Muscle layer of colon (tissue), 2 donors: ENCODE measurements around the gene STH.

Experiments used
- H3K27ac ChIP-seq: one replicate; pipeline ENCODE4 v1.7.0; 2013; ENCODE audit warnings: low read depth, mild to moderate bottlenecking, low read length, moderate library complexity
- H3K27me3 ChIP-seq, 2 donors: one replicate each; pipeline ENCODE4 v1.7.0; 2013; ENCODE audit warnings: low read length in 2 of 2, mild to moderate bottlenecking in 2 of 2; ENCODE audit not compliant: insufficient read depth in 2 of 2, control insufficient read depth in 1 of 2
- H3K36me3 ChIP-seq: one replicate; pipeline ENCODE4 v1.7.0; 2013; ENCODE audit warnings: mild to moderate bottlenecking, low read length; ENCODE audit not compliant: insufficient read depth
- H3K4me1 ChIP-seq: one replicate; pipeline ENCODE4 v1.7.0; 2013; ENCODE audit warnings: mild to moderate bottlenecking, low read length; ENCODE audit not compliant: insufficient read depth
- H3K4me3 ChIP-seq, 2 donors: one replicate each; pipeline ENCODE4 v1.7.0; 2013; ENCODE audit warnings: low read length in 2 of 2, low read depth in 1 of 2, mild to moderate bottlenecking in 1 of 2, moderate library complexity in 1 of 2
- H3K9ac ChIP-seq: one replicate; pipeline ENCODE4 v1.7.0; 2013; ENCODE audit warnings: low read length
- H3K9me3 ChIP-seq: one replicate; pipeline ENCODE4 v1.7.0; 2013; ENCODE audit warnings: mild to moderate bottlenecking, low read length
- donor health status: abdominal sarcoma.
- donor health status: Adenocarcinoma of cecum.

Gene STH

GRCh38 chr17:46031440-46031839, 32.4 kb downstream of the STH start:
- Histone ChIP-seq H3K36me3 (peaks cover 74% of the 10 kb centered on the region), H3K9ac (no peak overlapping the region), H3K27ac (no peak overlapping the region), H3K27me3 (no peaks in the 10 kb centered on the region), H3K4me3 (no peak overlapping the region), H3K9me3 (no peaks in the 10 kb centered on the region), H3K4me1 (peaks cover 8% of the 10 kb centered on the region)

- H3K4me3 ChIP-seq = no peak overlapping the region
- H3K27me3 ChIP-seq = no peaks in the 10 kb centered on the region
- H3K4me1 ChIP-seq = peaks cover 8% of the 10 kb centered on the region
- H3K9ac ChIP-seq = no peak overlapping the region
- no peaks in the 10 kb centered on the region for H3K9me3 ChIP-seq
- H3K27ac ChIP-seq = no peak overlapping the region
- peaks cover 78% of the 10 kb centered on the region for H3K36me3 ChIP-seq
Observed at GRCh38 chr17:46031920-46032319, 32.9 kb downstream of the STH start.

GRCh38 chr17:46032909-46033308, 33.9 kb downstream of the STH start:
- H3K9ac ChIP-seq = no peak overlapping the region
- no peak overlapping the region for H3K27ac ChIP-seq
- no peaks in the 10 kb centered on the region for H3K4me1 ChIP-seq
- no peaks in the 10 kb centered on the region for H3K27me3 ChIP-seq
- peaks cover 88% of the 10 kb centered on the region for H3K36me3 ChIP-seq
- no peak overlapping the region for H3K4me3 ChIP-seq
- H3K9me3 ChIP-seq = no peaks in the 10 kb centered on the region

GRCh38 chr17:46033392-46033791, 34.3 kb downstream of the STH start:
- peaks cover 92% of the 10 kb centered on the region for H3K36me3 ChIP-seq
- no peaks in the 10 kb centered on the region for H3K27me3 ChIP-seq
- H3K4me1 ChIP-seq = no peaks in the 10 kb centered on the region
- H3K4me3 ChIP-seq = no peak overlapping the region
- H3K9ac ChIP-seq = no peak overlapping the region
- H3K27ac ChIP-seq = no peak overlapping the region
- no peaks in the 10 kb centered on the region for H3K9me3 ChIP-seq

- peaks cover 10% of the 10 kb centered on the region for H3K4me1 ChIP-seq
- no peak overlapping the region for H3K9ac ChIP-seq
- no peaks in the 10 kb centered on the region for H3K27me3 ChIP-seq
- H3K4me3 ChIP-seq = no peak overlapping the region
- H3K9me3 ChIP-seq = no peaks in the 10 kb centered on the region
- H3K36me3 ChIP-seq = peaks cover 95% of the 10 kb centered on the region
- H3K27ac ChIP-seq = no peak overlapping the region
Observed at GRCh38 chr17:46035112-46035818, 36.2 kb downstream of the STH start.

GRCh38 chr17:46036491-46036890, 37.4 kb downstream of the STH start:
- Histone ChIP-seq H3K27ac (no peak overlapping the region), H3K9me3 (no peaks in the 10 kb centered on the region), H3K9ac (no peak overlapping the region), H3K4me1 (peaks cover 10% of the 10 kb centered on the region), H3K4me3 (no peak overlapping the region), H3K27me3 (no peaks in the 10 kb centered on the region), H3K36me3 (peaks cover 83% of the 10 kb centered on the region)

GRCh38 chr17:46037722-46038255, 38.7 kb downstream of the STH start:
- no peaks in the 10 kb centered on the region for H3K27me3 ChIP-seq
- no peak overlapping the region for H3K27ac ChIP-seq
- H3K9ac ChIP-seq = no peak overlapping the region
- no peak overlapping the region for H3K4me3 ChIP-seq
- H3K36me3 ChIP-seq = peaks cover 77% of the 10 kb centered on the region
- peaks cover 10% of the 10 kb centered on the region for H3K4me1 ChIP-seq
- H3K9me3 ChIP-seq = no peaks in the 10 kb centered on the region

GRCh38 chr17:46038414-46038813, 39.4 kb downstream of the STH start:
- H3K4me1 ChIP-seq = peaks cover 10% of the 10 kb centered on the region
- no peak overlapping the region for H3K27ac ChIP-seq
- H3K36me3 ChIP-seq = peaks cover 77% of the 10 kb centered on the region

GRCh38 chr17:46038937-46039336, 39.9 kb downstream of the STH start:
- Histone ChIP-seq H3K27me3 (no peaks in the 10 kb centered on the region), H3K36me3 (peaks cover 77% of the 10 kb centered on the region), H3K9me3 (no peaks in the 10 kb centered on the region), H3K4me3 (no peak overlapping the region), H3K27ac (no peak overlapping the region), H3K9ac (no peak overlapping the region), H3K4me1 (peaks cover 11% of the 10 kb centered on the region)

More at GRCh38 chr17:46038414-46038813, 39.4 kb downstream of the STH start:
- no peaks in the 10 kb centered on the region for H3K27me3 ChIP-seq
- no peak overlapping the region for H3K9ac ChIP-seq
- H3K4me3 ChIP-seq = no peak overlapping the region
- H3K9me3 ChIP-seq = no peaks in the 10 kb centered on the region

- Histone ChIP-seq H3K4me1 (peaks cover 19% of the 10 kb centered on the region), H3K27ac (no peak overlapping the region), H3K36me3 (peaks cover 69% of the 10 kb centered on the region), H3K9ac (no peak overlapping the region), H3K27me3 (no peaks in the 10 kb centered on the region), H3K9me3 (no peaks in the 10 kb centered on the region), H3K4me3 (no peak overlapping the region)
Observed at GRCh38 chr17:46039592-46040186, 40.6 kb downstream of the STH start.

GRCh38 chr17:46042246-46042645, 43.2 kb downstream of the STH start:
- no peak overlapping the region for H3K4me3 ChIP-seq
- H3K27ac ChIP-seq = no peak overlapping the region
- no peak overlapping the region for H3K9ac ChIP-seq
- no peaks in the 10 kb centered on the region for H3K9me3 ChIP-seq
- H3K27me3 ChIP-seq = no peaks in the 10 kb centered on the region
- H3K4me1 ChIP-seq = peaks cover 33% of the 10 kb centered on the region
- H3K36me3 ChIP-seq = peaks cover 54% of the 10 kb centered on the region

GRCh38 chr17:46042925-46043324, 43.9 kb downstream of the STH start:
- Histone ChIP-seq H3K4me3 (no peak overlapping the region), H3K4me1 (peaks cover 33% of the 10 kb centered on the region), H3K9me3 (no peaks in the 10 kb centered on the region), H3K36me3 (peaks cover 51% of the 10 kb centered on the region), H3K9ac (no peak overlapping the region), H3K27me3 (no peaks in the 10 kb centered on the region), H3K27ac (no peak overlapping the region)
